ENCODE results near the gene CAV2. TPM values are rescaled to one million over a fixed set of nuclear protein-coding genes. Genes with fewer than 3 reads are reported as not detected.
A peak's percentile ranks its signal among the peaks of the same experiment; 100 is the strongest.

CAV2 gene
- total and polyA plus RNA-seq, 9 of the 15 experiments (the other 6 are each of a cell fraction or from before 2014, with no cell fraction given): 16.1 to 137 (median 38.3) TPM

DNA sequence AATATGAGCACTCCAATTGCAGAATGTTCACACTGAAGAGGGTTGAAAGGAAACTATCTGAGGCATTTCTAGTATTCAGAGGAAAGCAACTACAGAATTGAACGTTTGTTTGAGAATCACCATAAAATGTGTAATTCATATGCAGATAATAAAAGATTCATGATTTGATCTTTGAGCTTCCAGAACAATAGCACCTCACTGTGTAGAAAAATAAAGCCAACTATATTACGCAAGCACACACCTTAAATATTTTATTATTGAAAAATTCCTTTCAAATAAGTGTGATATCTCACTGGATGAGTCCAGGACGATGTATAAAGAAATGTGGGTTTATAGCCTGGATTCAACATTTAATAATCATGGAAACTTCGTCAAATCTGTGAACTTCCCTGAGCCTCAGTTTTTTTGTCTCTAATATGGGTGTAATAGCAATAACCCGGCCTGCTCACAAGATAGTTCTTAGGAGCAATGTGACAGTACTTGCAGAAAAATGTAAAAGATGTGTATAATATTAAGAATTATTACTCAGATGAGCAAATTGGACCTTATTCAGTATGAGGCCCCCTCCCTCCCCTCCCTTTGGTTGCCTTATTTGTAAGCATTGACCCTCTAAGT is 11.5 kb upstream of the CAV2 start (continued):
- TF ChIP-seq KDM1A (IDR thresholded peaks at IDR 0.05): peak in 1 of 2 experiments; percentile 9; a peak in 1 of 4 replicates
- TF ChIP-seq CBFB (CRISPR knock-in tag; IDR thresholded peaks at IDR 0.05): no peak
- TF ChIP-seq ZNF445 (CRISPR knock-in tag; IDR thresholded peaks at IDR 0.05; ENCODE audit: low read depth): no peak
- TF ChIP-seq RAD51 (IDR thresholded peaks at IDR 0.05; ENCODE audit: borderline replicate concordance, low read depth): no peak

DNA sequence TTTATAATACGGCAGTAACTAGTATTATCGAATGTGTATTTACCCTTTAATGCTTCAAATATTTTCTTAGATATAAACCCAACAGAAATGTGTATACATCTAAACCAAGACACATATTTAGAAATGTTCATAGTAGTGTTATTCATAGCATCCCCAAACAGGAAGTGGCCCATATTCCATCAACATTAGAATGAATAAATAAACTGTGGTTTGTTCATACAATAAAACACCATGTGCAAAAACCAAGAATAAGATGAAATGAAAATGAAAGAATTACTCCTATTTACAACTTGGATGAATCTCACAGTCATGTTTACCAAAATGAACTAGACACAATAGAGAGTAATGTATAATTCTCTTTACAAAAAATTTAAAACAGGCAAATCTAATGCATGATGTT is 9.2 kb upstream of the CAV2 start:
- H3K27me3 ChIP-seq (ENCODE audit: control insufficient read depth in 2 of 2, insufficient read depth in 2 of 2, low read length in 2 of 2): no peaks in the 10 kb centered on the region
- peak overlapping the region; percentile 85; the same call in 1 of the 2 replicates for H2AFZ ChIP-seq (ENCODE audit: low read depth, low read length)
- DNase-seq (ENCODE audit: extremely low read depth in 1 of 4, low spot score in 3 of 4) (no peak), FAIRE-seq (peak; percentile 23), ATAC-seq (no peak)
- H3K27ac ChIP-seq (ENCODE audit: extremely low read depth, low read depth, low read length): no peak overlapping the region
- H3K4me1 ChIP-seq (replicated peaks in 1 of 2; ENCODE audit: control insufficient read depth in 2 of 2, insufficient read depth in 2 of 2, low read length in 2 of 2): peaks cover 16 to 34% of the 10 kb centered on the region in 2 experiments; a peak in 4 of 5 replicates
- no peak overlapping the region for H3K9ac ChIP-seq (ENCODE audit: insufficient read depth in 1 of 2, low read depth in 2 of 2, low read length in 2 of 2)
- CTCF ChIA-PET (ENCODE audit: low intra/inter-chr PET ratio): no interaction called here
- TF ChIP-seq FIP1L1 (IDR thresholded peaks at IDR 0.05; ENCODE audit: low read depth, low read length, poor library complexity, severe bottlenecking) (no peak), ZNF133 (CRISPR knock-in tag; IDR thresholded peaks at IDR 0.05) (no peak), CCAR2 (IDR thresholded peaks at IDR 0.05; ENCODE audit: low read depth, low read length) (no peak), BRD4 (IDR thresholded peaks at IDR 0.05) (no peak), ZNF398 (CRISPR knock-in tag; IDR thresholded peaks at IDR 0.05) (no peak), GATAD2B (IDR thresholded peaks at IDR 0.05; ENCODE audit: borderline replicate concordance) (0 out of 2 replicates have a peak, but pooled peaks have one; percentile 32), POLR2H (tag; IDR thresholded peaks at IDR 0.05; ENCODE audit: low read depth) (0 out of 2 replicates have a peak, but pooled peaks have one; percentile 46), POLR2A (conservative IDR thresholded peaks at IDR 0.05) (no peak), RBM14 (IDR thresholded peaks at IDR 0.05; ENCODE audit: borderline replicate concordance, insufficient read depth, low read depth, low read length) (no peak)
- TF ChIP-seq, protein P1, sequence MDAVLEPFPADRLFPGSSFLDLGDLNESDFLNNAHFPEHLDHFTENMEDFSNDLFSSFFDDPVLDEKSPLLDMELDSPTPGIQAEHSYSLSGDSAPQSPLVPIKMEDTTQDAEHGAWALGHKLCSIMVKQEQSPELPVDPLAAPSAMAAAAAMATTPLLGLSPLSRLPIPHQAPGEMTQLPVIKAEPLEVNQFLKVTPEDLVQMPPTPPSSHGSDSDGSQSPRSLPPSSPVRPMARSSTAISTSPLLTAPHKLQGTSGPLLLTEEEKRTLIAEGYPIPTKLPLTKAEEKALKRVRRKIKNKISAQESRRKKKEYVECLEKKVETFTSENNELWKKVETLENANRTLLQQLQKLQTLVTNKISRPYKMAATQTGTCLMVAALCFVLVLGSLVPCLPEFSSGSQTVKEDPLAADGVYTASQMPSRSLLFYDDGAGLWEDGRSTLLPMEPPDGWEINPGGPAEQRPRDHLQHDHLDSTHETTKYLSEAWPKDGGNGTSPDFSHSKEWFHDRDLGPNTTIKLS (IDR thresholded peaks at IDR 0.05; ENCODE audit: borderline replicate concordance, low read depth): no peak
- H4K20me1 ChIP-seq (replicated peaks; ENCODE audit: control insufficient read depth, insufficient read depth, low read length): no peaks in the 10 kb centered on the region
- no peak overlapping the region for H3K4me2 ChIP-seq (ENCODE audit: insufficient read depth, low read length)
- POLR2A ChIA-PET: no interaction called here
- BruUV-seq (replicated peaks): no TSS peak
- H3K4me3 ChIP-seq: no peak overlapping the region
- intact Hi-C loops (cut with micrococcal nuclease) (no loop called here), in situ Hi-C loops (cut with MboI) (no loop called here)
- no peaks in the 10 kb centered on the region for H3K36me3 ChIP-seq (ENCODE audit: control insufficient read depth, insufficient read depth, low read length)
- 73% methylated on average over 2 of the region's 2 CpGs for WGBS (ENCODE audit: insufficient coverage, low coverage, missing lambda C conversion rate)
- no peaks in the 10 kb centered on the region for H3K79me2 ChIP-seq (ENCODE audit: control insufficient read depth, insufficient read depth, low read length)
- no peaks in the 10 kb centered on the region for H3K9me3 ChIP-seq (replicated peaks; ENCODE audit: control insufficient read depth, insufficient read depth, low read depth, low read length)
- H3K9me1 ChIP-seq (ENCODE audit: control insufficient read depth, insufficient read depth, low read length): no peaks in the 10 kb centered on the region

All from K562 (cell line).